Nephron progenitor cell (in vitro differentiated cells): Measurements from ENCODE around the gene SCN3A.

Experiments used
- DNase-seq: peaks from one replicate; pipeline ENCODE4 v3.0.0; 2021
- H3K27ac Mint-ChIP-seq: 2 replicates; pipeline ENCODE4 v1.8.0; 2021; ENCODE audit warnings: mild to moderate bottlenecking, moderate library complexity, mixed read lengths
- H3K27me3 Mint-ChIP-seq: 2 replicates; pipeline ENCODE4 v1.8.0; 2021; ENCODE audit warnings: mild to moderate bottlenecking, low read depth, mixed read lengths; ENCODE audit not compliant: poor library complexity
- H3K36me3 Mint-ChIP-seq: 2 replicates; pipeline ENCODE4 v1.8.0; 2021; ENCODE audit warnings: low read depth, mixed read lengths
- H3K4me1 Mint-ChIP-seq: 2 replicates; pipeline ENCODE4 v1.8.0; 2021; ENCODE audit warnings: mixed read lengths
- H3K4me3 Mint-ChIP-seq: 2 replicates; pipeline ENCODE4 v1.8.0; 2021; ENCODE audit warnings: mild to moderate bottlenecking, moderate library complexity, mixed read lengths
- H3K9me3 Mint-ChIP-seq: 2 replicates; pipeline ENCODE4 v1.8.0; 2021; ENCODE audit warnings: mild to moderate bottlenecking, moderate library complexity, mixed read lengths
- CTCF ChIP-seq: fragments of 200-600 bp; sonication (generic); IDR thresholded peaks from 2 replicates; pipeline ENCODE4 v1.5.0; 2021; ENCODE audit warnings: antibody characterized with exemption

Gene SCN3A

GRCh38 chr2:165055082-165055851 lies 148.6 kb downstream of the SCN3A start:
- Mint-ChIP-seq H3K9me3 (no peaks in the 10 kb centered on the region), H3K4me1 (no peaks in the 10 kb centered on the region), H3K27me3 (peaks cover 2% of the 10 kb centered on the region), H3K4me3 (no peak overlapping the region), H3K36me3 (no peaks in the 10 kb centered on the region), H3K27ac (no peak overlapping the region)
- TF ChIP-seq CTCF = no peak
- no peak for DNase-seq

GRCh38 chr2:165054652-165055051 lies 149.2 kb downstream of the SCN3A start:
- Mint-ChIP-seq H3K9me3 (no peaks in the 10 kb centered on the region), H3K27me3 (peaks cover 2% of the 10 kb centered on the region), H3K36me3 (no peaks in the 10 kb centered on the region), H3K4me1 (no peaks in the 10 kb centered on the region), H3K27ac (no peak overlapping the region), H3K4me3 (no peak overlapping the region)
- TF ChIP-seq CTCF = no peak
- no peak for DNase-seq

GRCh38 chr2:165044505-165045303 lies 159.1 kb downstream of the SCN3A start:
- Mint-ChIP-seq H3K27ac (no peak overlapping the region), H3K9me3 (peaks cover 17% of the 10 kb centered on the region), H3K4me1 (no peaks in the 10 kb centered on the region), H3K27me3 (peaks cover 4% of the 10 kb centered on the region), H3K4me3 (no peak overlapping the region), H3K36me3 (no peaks in the 10 kb centered on the region)
- TF ChIP-seq CTCF = no peak
- no peak for DNase-seq
